Measurements from ENCODE around the gene FURIN. TPM values are rescaled to one million over a fixed set of nuclear protein-coding genes. Genes with fewer than 3 reads are reported as not detected.
"Not testable (repeated sequence)": the region's sequence is repeated elsewhere in the genome, so short reads cannot be mapped to it uniquely, and the experiment has no call there.

The FURIN gene
- polyA plus RNA-seq, 1 donor: 35.3 TPM

- no peak for DNase-seq
Measured at GRCh38 chr15:90883526-90883975, 15.2 kb downstream of the FURIN start.

GRCh38 chr15:90883976-90884718 lies 15.8 kb downstream of the FURIN start, which contains the start of gene FES:
TSS of gene FES (plus strand) at chr15:90884504. CDS start at chr15:90885046, 542 bp downstream.
- peak; percentile 85 for DNase-seq

DNA sequence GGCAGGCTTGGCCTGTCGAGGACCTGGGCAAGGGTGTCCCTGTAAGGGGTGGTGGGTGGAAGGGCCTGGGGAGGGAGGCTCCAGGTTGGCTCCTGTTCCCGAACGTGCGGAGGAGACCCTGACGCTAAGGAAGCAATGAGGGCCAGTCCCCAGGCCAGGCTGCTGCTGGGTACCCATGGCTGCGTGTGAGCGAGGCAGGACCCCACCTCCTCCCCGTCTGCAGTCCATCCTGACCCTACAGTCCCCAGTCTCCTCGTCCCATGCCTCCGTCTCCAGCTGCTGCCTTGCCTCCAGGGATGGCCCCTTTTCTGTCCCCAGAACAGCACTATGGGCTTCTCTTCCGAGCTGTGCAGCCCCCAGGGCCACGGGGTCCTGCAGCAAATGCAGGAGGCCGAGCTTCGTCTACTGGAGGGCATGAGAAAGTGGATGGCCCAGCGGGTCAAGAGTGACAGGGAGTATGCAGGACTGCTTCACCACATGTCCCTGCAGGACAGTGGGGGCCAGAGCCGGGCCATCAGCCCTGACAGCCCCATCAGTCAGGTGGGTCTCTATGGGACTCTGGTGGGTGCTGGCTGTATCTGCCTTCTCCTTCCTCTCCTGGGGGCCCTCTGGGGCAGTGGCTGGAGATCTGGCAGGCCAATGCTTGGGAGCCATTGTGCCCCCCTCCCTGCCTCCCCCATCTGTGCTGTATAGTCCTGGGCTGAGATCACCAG lies 16.5 kb downstream of the FURIN start:
- no peak for DNase-seq

GRCh38 chr15:90885432-90886290 lies 17.3 kb downstream of the FURIN start:
- DNase-seq: peak; percentile 82

- no peak for DNase-seq
Measured at GRCh38 chr15:90886291-90886614, 17.9 kb downstream of the FURIN start.

DNA sequence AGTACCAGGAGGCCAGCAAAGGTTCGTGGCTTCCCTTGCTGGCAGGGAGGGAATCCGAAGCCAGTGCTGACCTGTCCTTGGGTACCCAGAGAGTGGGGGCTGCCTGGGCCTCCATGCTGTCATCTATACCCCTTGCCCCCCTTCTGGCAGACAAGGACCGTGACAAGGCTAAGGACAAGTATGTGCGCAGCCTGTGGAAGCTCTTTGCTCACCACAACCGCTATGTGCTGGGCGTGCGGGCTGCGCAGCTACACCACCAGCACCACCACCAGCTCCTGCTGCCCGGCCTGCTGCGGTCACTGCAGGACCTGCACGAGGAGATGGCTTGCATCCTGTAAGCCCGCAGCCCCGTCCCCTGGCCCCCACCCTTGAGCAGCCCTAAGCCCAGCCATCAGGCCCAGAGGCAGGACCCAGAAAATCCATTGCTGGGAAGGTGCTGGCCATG lies 18.7 kb downstream of the FURIN start:
- no peak for DNase-seq

- no peak for DNase-seq
Measured at GRCh38 chr15:90889313-90889730, 20.9 kb downstream of the FURIN start.

DNA sequence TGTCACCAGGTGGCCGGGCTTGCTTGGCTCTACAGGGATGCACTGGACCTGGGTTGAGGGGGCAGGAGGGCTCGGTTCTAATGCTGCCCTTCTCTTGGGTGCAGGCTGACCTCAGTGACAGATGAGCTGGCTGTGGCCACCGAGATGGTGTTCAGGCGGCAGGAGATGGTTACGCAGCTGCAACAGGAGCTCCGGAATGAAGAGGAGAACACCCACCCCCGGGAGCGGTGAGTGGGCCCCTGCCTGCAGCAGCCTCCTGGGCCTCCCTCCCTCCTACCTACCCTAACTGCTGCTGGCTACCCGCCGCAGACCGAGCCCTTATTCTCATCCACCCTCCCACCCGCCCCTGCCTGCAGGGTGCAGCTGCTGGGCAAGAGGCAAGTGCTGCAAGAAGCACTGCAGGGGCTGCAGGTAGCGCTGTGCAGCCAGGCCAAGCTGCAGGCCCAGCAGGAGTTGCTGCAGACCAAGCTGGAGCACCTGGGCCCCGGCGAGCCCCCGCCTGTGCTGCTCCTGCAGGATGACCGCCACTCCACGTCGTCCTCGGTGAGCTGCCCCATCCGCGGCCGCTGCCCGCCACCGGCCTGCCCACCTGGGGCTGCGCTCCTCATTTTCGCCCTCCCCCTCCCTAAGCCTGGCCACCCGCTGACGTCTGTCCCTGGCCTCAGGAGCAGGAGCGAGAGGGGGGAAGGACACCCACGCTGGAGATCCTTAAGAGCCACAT lies 21.5 kb downstream of the FURIN start:
- DNase-seq: no peak

DNA sequence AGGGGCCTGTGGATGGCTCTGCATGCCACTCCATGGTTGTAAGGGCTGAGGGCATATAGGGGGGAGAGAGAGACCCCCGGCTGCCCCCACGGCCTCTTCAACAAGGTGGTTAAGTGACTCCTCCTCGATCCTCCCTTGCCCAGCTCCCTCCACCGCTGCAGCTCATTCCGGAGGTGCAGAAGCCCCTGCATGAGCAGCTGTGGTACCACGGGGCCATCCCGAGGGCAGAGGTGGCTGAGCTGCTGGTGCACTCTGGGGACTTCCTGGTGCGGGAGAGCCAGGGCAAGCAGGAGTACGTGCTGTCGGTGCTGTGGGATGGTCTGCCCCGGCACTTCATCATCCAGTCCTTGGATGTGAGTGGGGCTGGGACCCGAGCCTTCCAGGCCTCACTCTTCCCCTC lies 22.5 kb downstream of the FURIN start:
- DNase-seq: no peak

DNA sequence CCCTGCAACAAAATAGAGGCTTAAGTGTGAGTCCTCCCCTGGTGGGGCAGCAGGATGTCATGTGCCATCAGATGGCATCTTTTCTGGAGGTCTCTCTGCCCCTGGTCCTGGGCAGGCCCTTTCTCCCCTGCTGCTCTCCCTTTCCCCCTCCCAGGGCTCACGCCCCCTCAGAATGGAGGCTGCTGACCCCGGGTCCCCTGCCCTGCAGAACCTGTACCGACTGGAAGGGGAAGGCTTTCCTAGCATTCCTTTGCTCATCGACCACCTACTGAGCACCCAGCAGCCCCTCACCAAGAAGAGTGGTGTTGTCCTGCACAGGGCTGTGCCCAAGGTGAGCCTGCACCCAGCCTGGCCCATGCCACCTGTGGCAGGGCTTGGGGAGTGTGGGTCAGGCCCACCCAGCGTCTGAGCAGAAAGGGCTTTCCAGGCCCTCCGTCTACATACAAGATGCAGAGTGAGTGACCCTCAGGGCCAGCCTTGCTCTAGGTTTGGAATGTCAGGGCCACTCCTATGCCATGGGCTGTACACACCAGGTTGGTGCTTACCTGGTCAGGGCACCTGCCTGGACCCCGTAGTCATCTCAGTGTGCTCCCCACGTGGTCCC lies 23.1 kb downstream of the FURIN start:
- DNase-seq: no peak

DNA sequence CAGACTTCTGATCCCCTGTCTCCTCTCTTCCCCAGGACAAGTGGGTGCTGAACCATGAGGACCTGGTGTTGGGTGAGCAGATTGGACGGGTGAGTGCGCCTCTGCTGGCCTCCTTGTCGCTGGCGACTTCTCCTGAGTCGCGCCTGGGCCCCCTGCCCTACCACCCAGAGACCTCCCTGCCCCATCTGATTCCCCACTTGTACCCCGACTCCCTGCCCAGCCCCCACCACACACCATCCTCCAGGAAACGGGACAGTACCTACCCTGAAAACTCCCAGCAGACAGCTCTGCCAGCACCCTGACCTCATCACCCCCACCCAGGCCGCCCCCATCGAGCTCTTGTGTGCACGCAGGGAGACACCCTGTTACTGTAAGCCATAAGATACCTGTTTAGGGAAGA lies 23.6 kb downstream of the FURIN start:
- no peak for DNase-seq

- DNase-seq: no peak
Measured at GRCh38 chr15:90892498-90893174, 24.2 kb downstream of the FURIN start.

DNA sequence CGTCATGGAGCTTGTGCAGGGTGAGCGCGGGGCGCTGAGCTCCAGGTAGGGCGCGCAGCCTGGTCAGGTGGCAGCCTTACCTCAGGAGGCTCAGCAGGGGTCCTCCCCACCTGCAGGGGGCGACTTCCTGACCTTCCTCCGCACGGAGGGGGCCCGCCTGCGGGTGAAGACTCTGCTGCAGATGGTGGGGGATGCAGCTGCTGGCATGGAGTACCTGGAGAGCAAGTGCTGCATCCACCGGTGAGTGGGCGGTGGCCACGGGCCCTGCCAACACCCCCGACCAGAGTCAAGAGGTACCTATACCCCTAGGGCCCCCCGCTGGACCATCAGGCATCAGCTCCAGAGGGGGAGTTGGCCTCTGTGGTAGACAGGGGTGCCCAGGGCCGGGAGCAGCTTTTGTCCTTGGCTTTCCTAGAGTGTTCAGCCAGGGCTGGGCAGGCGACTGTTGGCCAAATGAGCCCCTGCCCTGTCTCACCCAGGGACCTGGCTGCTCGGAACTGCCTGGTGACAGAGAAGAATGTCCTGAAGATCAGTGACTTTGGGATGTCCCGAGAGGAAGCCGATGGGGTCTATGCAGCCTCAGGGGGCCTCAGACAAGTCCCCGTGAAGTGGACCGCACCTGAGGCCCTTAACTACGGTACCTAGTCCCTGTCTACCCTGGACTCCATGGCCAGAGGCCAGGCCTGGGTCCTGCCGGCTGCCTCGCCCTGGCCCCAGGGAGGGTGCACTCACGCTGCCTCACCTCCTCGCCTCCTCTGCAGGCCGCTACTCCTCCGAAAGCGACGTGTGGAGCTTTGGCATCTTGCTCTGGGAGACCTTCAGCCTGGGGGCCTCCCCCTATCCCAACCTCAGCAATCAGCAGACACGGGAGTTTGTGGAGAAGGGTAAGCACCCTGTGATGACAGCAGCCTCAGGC lies 25.0 kb downstream of the FURIN start:
- DNase-seq: no peak

DNA sequence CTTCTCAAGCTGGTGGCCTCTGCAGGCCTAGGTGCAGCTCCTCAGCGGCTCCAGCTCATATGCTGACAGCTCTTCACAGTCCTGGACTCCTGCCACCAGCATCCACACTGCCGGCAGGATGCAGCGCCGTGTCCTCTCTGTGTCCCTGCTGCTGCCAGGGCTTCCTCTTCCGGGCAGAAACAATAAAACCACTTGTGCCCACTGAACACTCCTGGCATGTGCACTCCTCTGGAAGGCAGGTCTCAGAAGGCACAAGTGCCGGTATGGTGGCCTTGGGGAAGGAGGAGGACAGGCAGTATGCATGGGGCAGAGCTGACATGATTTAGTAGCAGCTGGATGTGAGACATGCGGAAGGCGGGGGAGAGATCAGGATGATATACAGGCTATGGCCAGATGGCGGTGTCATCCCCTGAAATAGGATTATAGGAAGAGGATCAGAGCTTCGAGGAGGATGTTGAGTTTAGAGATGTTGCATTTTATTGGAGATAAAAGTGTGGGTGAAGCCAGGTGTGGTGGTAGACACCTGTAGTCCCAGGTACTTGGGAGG lies 27.3 kb downstream of the FURIN start:
- DNase-seq: no peak

DNA sequence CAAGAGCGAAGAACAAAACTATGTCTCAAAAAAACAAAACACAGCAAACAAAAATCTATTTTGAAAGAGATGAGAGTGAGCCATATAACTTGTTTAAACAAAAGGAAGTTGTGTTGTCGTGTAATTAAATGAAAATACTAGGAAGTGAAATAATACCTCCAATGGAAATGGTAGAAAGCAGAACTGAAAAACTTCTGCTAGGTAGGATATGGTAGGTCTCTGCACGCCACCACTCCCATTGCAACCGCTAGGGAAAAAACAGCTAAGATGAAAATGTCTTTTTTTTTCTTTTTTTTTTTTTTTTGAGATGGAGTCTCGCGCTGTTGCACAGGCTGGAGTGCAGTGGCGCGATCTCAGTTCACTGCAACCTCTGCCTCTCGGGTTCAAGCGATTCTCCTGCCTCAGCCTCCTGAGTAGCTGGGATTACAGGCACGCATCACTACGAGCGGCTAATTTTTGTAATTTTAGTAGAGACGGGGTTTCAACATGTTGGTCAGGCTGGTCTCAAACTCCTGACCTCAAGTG lies 28.8 kb downstream of the FURIN start:
- not testable (repeated sequence) for DNase-seq

DNA sequence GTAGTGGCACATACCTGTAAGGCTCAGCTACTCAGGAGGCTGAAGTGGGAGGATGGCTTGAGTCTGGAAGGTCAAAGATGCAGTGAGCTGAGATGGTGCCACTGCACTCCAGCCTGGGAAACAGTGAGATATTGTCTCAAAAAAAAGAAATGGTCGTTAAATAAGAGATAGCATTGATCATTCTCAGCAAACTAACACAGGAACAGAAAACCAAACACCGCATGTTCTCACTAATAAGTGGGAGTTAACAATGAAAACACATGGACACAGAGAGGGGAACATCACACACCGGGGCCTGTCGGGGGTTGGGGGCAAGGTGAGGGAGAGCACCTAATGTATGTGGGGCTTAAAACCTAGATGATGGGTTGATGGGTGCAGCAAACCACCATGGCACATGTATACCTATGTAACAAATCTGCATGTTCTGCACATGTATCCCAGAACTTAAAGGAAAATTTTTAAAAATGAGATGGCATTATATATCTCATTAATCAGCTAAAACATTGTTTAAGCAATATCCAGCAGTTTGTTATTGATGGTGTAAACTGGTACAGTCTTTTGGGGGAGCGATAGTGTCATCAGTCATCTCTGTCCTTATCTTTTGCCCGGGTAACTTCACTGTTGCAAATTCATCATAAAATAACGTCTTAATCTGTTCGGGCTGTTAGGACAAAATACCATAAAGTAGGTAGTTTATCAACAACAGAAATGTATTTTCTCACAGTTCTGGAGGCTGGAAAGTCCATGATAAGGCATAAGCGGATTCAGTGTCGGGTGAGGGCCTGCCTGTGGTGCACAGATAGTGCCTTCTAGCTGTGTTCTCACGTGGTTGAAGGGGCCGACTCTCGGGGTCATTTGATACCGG lies 33.0 kb downstream of the FURIN start:
- no peak for DNase-seq

GRCh38 chr15:90902040-90902839 lies 33.9 kb downstream of the FURIN start:
- peak; percentile 86 for DNase-seq

Data from hindlimb muscle (tissue), 1 donor.